Measurements from ENCODE around the gene PYDC1. TPM values are rescaled to one million over a fixed set of nuclear protein-coding genes. Genes with fewer than 3 reads are reported as not detected.

The PYDC1 gene
- total RNA-seq, 1 donor from 2014 or later, result not detected

DNA sequence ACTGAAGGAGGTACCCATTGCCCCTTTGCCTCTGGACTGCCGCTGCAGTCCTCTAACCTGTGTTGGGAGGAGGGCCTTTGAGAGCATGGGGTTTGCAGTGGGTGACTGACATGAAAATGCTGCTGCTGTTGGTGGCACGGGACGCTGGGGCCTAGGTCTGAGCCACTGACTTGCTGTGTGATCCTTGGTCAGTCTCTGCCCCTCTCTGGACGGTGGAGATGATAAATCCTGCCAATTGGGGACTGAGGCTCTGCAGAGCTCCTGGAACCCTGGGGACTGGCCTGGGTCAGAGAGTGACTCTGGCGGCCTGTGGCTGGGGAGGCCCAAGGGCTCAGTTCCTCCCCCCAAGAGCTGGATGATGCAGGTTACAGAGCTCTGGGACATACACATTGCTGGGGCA lies 6.1 kb upstream of the PYDC1 start:
- H3K4me1 Mint-ChIP-seq (ENCODE audit: unreplicated experiment), result no peaks in the 10 kb centered on the region
- no peaks in the 10 kb centered on the region for H3K36me3 Mint-ChIP-seq (ENCODE audit: unreplicated experiment)
- no peak overlapping the region for H3K4me3 Mint-ChIP-seq (ENCODE audit: unreplicated experiment)
- H3K9me3 Mint-ChIP-seq (ENCODE audit: unreplicated experiment), result no peaks in the 10 kb centered on the region
- H3K27me3 Mint-ChIP-seq (ENCODE audit: unreplicated experiment), result peaks cover 19% of the 10 kb centered on the region
- no peak overlapping the region for H3K27ac Mint-ChIP-seq (ENCODE audit: unreplicated experiment)
- DNase-seq (ENCODE audit: extremely low spot score, unreplicated experiment), result no peak
- no peak for TF ChIP-seq CTCF (IDR thresholded peaks at IDR 0.05)

DNA sequence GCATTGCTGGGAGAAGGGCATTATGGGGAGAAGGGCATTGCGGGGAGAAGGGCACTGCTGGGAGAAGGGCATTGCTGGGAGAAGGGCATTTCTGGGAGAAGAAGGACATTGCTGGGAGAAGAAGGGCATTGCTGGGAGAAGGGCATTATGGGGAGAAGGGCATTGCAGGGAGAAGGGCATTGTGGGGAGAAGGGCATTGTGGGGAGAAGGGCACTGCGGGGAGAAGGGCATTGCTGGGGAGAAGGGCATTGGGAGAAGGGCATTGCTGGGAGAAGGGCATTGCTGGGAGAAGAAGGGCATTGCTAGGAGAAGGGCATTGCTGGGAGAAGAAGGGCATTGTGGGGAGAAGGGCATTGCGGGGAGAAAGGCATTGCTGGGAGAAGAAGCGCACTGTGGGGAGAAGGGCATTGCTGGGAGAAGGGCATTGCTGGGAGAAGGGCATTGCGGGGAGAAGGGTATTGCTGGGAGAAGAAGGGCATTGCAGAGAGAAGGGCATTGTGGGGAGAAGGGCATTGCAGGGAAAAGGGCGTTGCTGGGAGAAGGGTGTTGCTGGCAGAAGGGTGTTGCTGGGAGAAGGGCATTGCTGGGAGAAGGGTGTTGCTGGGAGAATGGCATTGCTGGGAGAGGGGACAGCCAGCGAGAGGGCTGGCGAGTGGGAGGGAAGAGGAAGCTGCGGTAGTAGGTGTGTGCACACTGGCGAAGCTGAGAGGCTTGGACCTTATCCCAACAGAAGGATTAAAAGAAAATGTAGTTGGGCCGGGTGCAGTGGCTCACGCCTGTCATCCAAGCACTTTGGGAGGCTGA lies 4.6 kb upstream of the PYDC1 start:
- no peak for DNase-seq (ENCODE audit: extremely low spot score, unreplicated experiment)
- Mint-ChIP-seq H3K4me1 (ENCODE audit: unreplicated experiment) (peaks cover 4% of the 10 kb centered on the region), H3K27me3 (ENCODE audit: unreplicated experiment) (peaks cover 33% of the 10 kb centered on the region), H3K36me3 (ENCODE audit: unreplicated experiment) (no peaks in the 10 kb centered on the region), H3K4me3 (ENCODE audit: unreplicated experiment) (no peak overlapping the region), H3K9me3 (ENCODE audit: unreplicated experiment) (no peaks in the 10 kb centered on the region), H3K27ac (ENCODE audit: unreplicated experiment) (no peak overlapping the region)
- no peak for TF ChIP-seq CTCF (IDR thresholded peaks at IDR 0.05)

DNA sequence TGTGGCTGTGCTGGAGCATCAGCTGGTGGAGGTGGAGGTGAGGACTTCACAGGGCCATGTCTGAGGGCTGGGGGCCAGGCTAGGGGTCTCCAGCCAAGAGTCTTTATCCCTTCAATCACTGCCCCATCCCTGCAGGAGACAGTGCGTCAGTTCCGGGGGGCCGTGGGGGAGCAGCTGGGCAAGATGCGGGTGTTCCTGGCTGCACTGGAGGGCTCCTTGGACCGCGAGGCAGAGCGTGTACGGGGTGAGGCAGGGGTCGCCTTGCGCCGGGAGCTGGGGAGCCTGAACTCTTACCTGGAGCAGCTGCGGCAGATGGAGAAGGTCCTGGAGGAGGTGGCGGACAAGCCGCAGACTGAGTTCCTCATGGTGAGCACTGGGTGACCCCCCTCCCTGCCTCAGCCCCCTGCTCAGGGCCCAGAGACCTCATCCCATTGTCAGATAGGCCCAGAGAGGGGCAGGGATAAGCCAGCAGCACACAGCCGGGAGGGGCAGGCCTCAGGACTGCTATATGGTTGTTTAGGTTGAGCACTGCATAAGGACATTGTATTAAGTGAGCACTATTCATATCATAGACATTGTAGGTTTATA lies 2.3 kb upstream of the PYDC1 start:
- TF ChIP-seq CTCF (IDR thresholded peaks at IDR 0.05), result no peak
- H3K4me1 Mint-ChIP-seq (ENCODE audit: unreplicated experiment), result peaks cover 16% of the 10 kb centered on the region
- H3K4me3 Mint-ChIP-seq (ENCODE audit: unreplicated experiment), result no peak overlapping the region
- peaks cover 46% of the 10 kb centered on the region for H3K27me3 Mint-ChIP-seq (ENCODE audit: unreplicated experiment)
- no peak overlapping the region for H3K27ac Mint-ChIP-seq (ENCODE audit: unreplicated experiment)
- H3K36me3 Mint-ChIP-seq (ENCODE audit: unreplicated experiment), result no peaks in the 10 kb centered on the region
- DNase-seq (ENCODE audit: extremely low spot score, unreplicated experiment), result no peak
- H3K9me3 Mint-ChIP-seq (ENCODE audit: unreplicated experiment), result no peaks in the 10 kb centered on the region

DNA sequence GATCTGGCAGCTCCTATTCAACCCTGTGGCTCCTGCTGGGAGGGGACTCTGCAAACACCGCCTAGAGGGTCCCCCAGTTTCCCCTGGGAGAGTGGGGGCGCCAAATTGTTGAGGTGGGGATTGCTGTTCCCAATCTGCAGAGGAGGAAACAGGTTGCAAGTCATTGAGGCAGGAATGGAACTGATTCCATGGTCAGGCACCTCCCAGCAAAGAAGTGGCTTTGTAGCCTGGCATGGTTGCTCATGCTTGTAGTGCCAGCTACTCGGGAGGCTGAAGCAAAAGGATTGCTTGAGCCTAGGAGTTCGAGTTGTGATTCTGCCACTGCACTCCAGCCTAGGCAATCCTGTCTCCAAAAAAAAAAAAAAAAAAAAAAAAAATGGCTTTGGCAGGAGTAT lies 198 bp upstream of the PYDC1 start:
- no peak for TF ChIP-seq CTCF (IDR thresholded peaks at IDR 0.05)
- Mint-ChIP-seq H3K27me3 (ENCODE audit: unreplicated experiment) (peaks cover 65% of the 10 kb centered on the region), H3K9me3 (ENCODE audit: unreplicated experiment) (no peaks in the 10 kb centered on the region), H3K4me3 (ENCODE audit: unreplicated experiment) (no peak overlapping the region), H3K27ac (ENCODE audit: unreplicated experiment) (no peak overlapping the region), H3K36me3 (ENCODE audit: unreplicated experiment) (no peaks in the 10 kb centered on the region), H3K4me1 (ENCODE audit: unreplicated experiment) (peaks cover 16% of the 10 kb centered on the region)
- DNase-seq (ENCODE audit: extremely low spot score, unreplicated experiment), result no peak

All from osteocyte (in vitro differentiated cells).